Measurements from ENCODE around the gene FER. TPM values are rescaled to one million over a fixed set of nuclear protein-coding genes. Genes with fewer than 3 reads are reported as not detected.

FER gene
- total RNA-seq, 2 experiments from 2014 or later, result 9.4 to 10.0 TPM

- POLR2A ChIA-PET, result interaction anchor here (1.2 kb wide), 1 partner anchor 15 kb away, joined by 3 read pairs; no protein-coding TSS in a partner anchor
- Histone ChIP-seq H4K20me1 (ENCODE audit: insufficient read depth, low read length) (no peaks in the 10 kb centered on the region), H3K9me3 (ENCODE audit: low read length) (no peaks in the 10 kb centered on the region), H2AFZ (ENCODE audit: low read length) (no peak overlapping the region), H3K27ac (ENCODE audit: low read depth, low read length, poor library complexity, severe bottlenecking) (no peak overlapping the region), H3K9me2 (ENCODE audit: insufficient read depth, low read length) (no peaks in the 10 kb centered on the region), H3K4me1 (ENCODE audit: insufficient read depth, low read length, poor library complexity, severe bottlenecking) (no peaks in the 10 kb centered on the region), H3K79me2 (ENCODE audit: insufficient read depth, low read depth, low read length) (no peaks in the 10 kb centered on the region), H3K4me3 (ENCODE audit: low read depth, low read length, poor library complexity, severe bottlenecking) (no peak overlapping the region), H3K4me2 (ENCODE audit: low read length) (no peak overlapping the region), H3K36me3 (ENCODE audit: insufficient read depth, low read length) (no peaks in the 10 kb centered on the region)
- TF ChIP-seq CTCF (conservative IDR thresholded peaks at IDR 0.05; ENCODE audit: low read length) (no peak), EZH2phosphoT487 (IDR thresholded peaks at IDR 0.05; ENCODE audit: borderline replicate concordance, low read depth, low read length) (no peak)
- BruUV-seq (replicated peaks), result no TSS peak
- CTCF ChIA-PET (ENCODE audit: unreplicated experiment), result no interaction called here
- DNase-seq (ENCODE audit: low spot score), result no peak
- intact Hi-C loops (cut with micrococcal nuclease; ENCODE audit: unreplicated experiment), result no loop called here
Measured at GRCh38 chr5:109113608-109114007, 365.9 kb downstream of the FER start.

- TF ChIP-seq EZH2phosphoT487 (IDR thresholded peaks at IDR 0.05; ENCODE audit: borderline replicate concordance, low read depth, low read length), result no peak
- no peak for TF ChIP-seq CTCF (conservative IDR thresholded peaks at IDR 0.05; ENCODE audit: low read length)
- BruUV-seq (replicated peaks), result no TSS peak
- POLR2A ChIA-PET, result no interaction called here
- intact Hi-C loops (cut with micrococcal nuclease; ENCODE audit: unreplicated experiment), result no loop called here
- CTCF ChIA-PET (ENCODE audit: unreplicated experiment), result no interaction called here
- Histone ChIP-seq H3K9me3 (ENCODE audit: low read length) (no peaks in the 10 kb centered on the region), H3K27ac (ENCODE audit: low read depth, low read length, poor library complexity, severe bottlenecking) (no peak overlapping the region), H3K36me3 (ENCODE audit: insufficient read depth, low read length) (no peaks in the 10 kb centered on the region), H2AFZ (ENCODE audit: low read length) (no peak overlapping the region), H4K20me1 (ENCODE audit: insufficient read depth, low read length) (no peaks in the 10 kb centered on the region), H3K79me2 (ENCODE audit: insufficient read depth, low read depth, low read length) (no peaks in the 10 kb centered on the region), H3K4me1 (ENCODE audit: insufficient read depth, low read length, poor library complexity, severe bottlenecking) (no peaks in the 10 kb centered on the region), H3K9me2 (ENCODE audit: insufficient read depth, low read length) (no peaks in the 10 kb centered on the region), H3K4me3 (ENCODE audit: low read depth, low read length, poor library complexity, severe bottlenecking) (no peak overlapping the region), H3K4me2 (ENCODE audit: low read length) (no peak overlapping the region)
- DNase-seq (ENCODE audit: low spot score), result no peak
Measured at GRCh38 chr5:109121225-109121624, 373.5 kb downstream of the FER start.

GRCh38 chr5:109125755-109126429, 378.2 kb downstream of the FER start:
- no peaks in the 10 kb centered on the region for H3K36me3 ChIP-seq (ENCODE audit: insufficient read depth, low read length)
- no peaks in the 10 kb centered on the region for H3K79me2 ChIP-seq (ENCODE audit: insufficient read depth, low read depth, low read length)
- CTCF ChIA-PET (ENCODE audit: unreplicated experiment), result no interaction called here
- no peaks in the 10 kb centered on the region for H3K4me1 ChIP-seq (ENCODE audit: insufficient read depth, low read length, poor library complexity, severe bottlenecking)
- H3K27ac ChIP-seq (ENCODE audit: low read depth, low read length, poor library complexity, severe bottlenecking), result no peak overlapping the region
- intact Hi-C loops (cut with micrococcal nuclease; ENCODE audit: unreplicated experiment), result no loop called here
- DNase-seq (ENCODE audit: low spot score), result no peak
- TF ChIP-seq CTCF (conservative IDR thresholded peaks at IDR 0.05; ENCODE audit: low read length), result no peak
- TF ChIP-seq EZH2phosphoT487 (IDR thresholded peaks at IDR 0.05; ENCODE audit: borderline replicate concordance, low read depth, low read length), result no peak
- no peaks in the 10 kb centered on the region for H4K20me1 ChIP-seq (ENCODE audit: insufficient read depth, low read length)
- no peak overlapping the region for H3K4me3 ChIP-seq (ENCODE audit: low read depth, low read length, poor library complexity, severe bottlenecking)
- BruUV-seq (replicated peaks), result no TSS peak
- H3K9me2 ChIP-seq (ENCODE audit: insufficient read depth, low read length), result no peaks in the 10 kb centered on the region
- H3K4me2 ChIP-seq (ENCODE audit: low read length), result no peak overlapping the region
- no peaks in the 10 kb centered on the region for H3K9me3 ChIP-seq (ENCODE audit: low read length)
- no peak overlapping the region for H2AFZ ChIP-seq (ENCODE audit: low read length)
- POLR2A ChIA-PET, result no interaction called here

Measured in OCI-LY7 (cell line).